ENCODE measurements around the gene ZNF232. TPM values are rescaled to one million over a fixed set of nuclear protein-coding genes. Genes with fewer than 3 reads are reported as not detected.

Gene ZNF232
- total and polyA plus RNA-seq, 2 experiments from 2014 or later: 24.8 to 24.9 TPM

DNA sequence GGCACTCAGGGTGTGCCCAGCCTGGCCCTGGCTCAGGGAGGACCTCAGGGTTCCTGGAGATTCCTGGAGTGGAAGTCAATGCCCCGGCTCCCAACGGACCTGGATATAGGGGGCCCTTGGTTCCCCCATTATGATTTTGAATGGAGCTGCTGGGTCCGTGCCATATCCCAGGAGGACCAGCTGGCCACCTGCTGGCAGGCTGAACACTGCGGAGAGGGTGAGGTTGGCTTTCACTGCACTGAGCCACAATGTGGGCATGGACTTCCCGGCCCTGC, 27.7 kb upstream of the ZNF232 start (continued):
- TF ChIP-seq REST (IDR thresholded peaks at IDR 0.05; ENCODE audit: unreplicated experiment) (no peak), ETS1 (IDR thresholded peaks at IDR 0.05) (no peak), EZH2 (IDR thresholded peaks at IDR 0.05; ENCODE audit: low read depth, unreplicated experiment) (no peak)
- TF ChIP-seq, protein P1, sequence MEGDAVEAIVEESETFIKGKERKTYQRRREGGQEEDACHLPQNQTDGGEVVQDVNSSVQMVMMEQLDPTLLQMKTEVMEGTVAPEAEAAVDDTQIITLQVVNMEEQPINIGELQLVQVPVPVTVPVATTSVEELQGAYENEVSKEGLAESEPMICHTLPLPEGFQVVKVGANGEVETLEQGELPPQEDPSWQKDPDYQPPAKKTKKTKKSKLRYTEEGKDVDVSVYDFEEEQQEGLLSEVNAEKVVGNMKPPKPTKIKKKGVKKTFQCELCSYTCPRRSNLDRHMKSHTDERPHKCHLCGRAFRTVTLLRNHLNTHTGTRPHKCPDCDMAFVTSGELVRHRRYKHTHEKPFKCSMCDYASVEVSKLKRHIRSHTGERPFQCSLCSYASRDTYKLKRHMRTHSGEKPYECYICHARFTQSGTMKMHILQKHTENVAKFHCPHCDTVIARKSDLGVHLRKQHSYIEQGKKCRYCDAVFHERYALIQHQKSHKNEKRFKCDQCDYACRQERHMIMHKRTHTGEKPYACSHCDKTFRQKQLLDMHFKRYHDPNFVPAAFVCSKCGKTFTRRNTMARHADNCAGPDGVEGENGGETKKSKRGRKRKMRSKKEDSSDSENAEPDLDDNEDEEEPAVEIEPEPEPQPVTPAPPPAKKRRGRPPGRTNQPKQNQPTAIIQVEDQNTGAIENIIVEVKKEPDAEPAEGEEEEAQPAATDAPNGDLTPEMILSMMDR (conservative IDR thresholded peaks at IDR 0.05; ENCODE audit: low read depth in 2 of 2): no peak

- no peaks in the 10 kb centered on the region for H3K4me1 ChIP-seq (ENCODE audit: insufficient read depth)
- H3K4me2 ChIP-seq: no peak overlapping the region
- DNase-seq (ENCODE audit: low spot score) (no peak), ATAC-seq (no peak)
- no peaks in the 10 kb centered on the region for H3K79me2 ChIP-seq (replicated peaks; ENCODE audit: insufficient read depth)
- H3K9me2 ChIP-seq (ENCODE audit: insufficient read depth): no peaks in the 10 kb centered on the region
- H3K4me3 Mint-ChIP-seq: no peak overlapping the region
- no peak overlapping the region for H3K4me3 ChIP-seq
- H3K27ac Mint-ChIP-seq: no peak overlapping the region
- H3K36me3 ChIP-seq (ENCODE audit: insufficient read depth): no peaks in the 10 kb centered on the region
- H3K4me1 Mint-ChIP-seq: no peaks in the 10 kb centered on the region
- H4K20me1 ChIP-seq (replicated peaks; ENCODE audit: insufficient read depth): no peaks in the 10 kb centered on the region
- no peaks in the 10 kb centered on the region for H3K36me3 Mint-ChIP-seq (ENCODE audit: low read depth)
- H3K9me3 Mint-ChIP-seq: no peaks in the 10 kb centered on the region
- H3K27me3 Mint-ChIP-seq (ENCODE audit: insufficient read depth, low read depth, poor library complexity): peaks cover 4% of the 10 kb centered on the region
- H3F3A ChIP-seq (replicated peaks; ENCODE audit: low read depth): no peaks in the 10 kb centered on the region
- H3K27me3 ChIP-seq (ENCODE audit: insufficient read depth): no peaks in the 10 kb centered on the region
- no peak overlapping the region for H3K27ac ChIP-seq (ENCODE audit: low read depth)
- H2AFZ ChIP-seq: no peak overlapping the region
- TF ChIP-seq JUNB (IDR thresholded peaks at IDR 0.05; ENCODE audit: unreplicated experiment) (no peak), EZH2 (IDR thresholded peaks at IDR 0.05; ENCODE audit: low read depth, unreplicated experiment) (no peak), REST (IDR thresholded peaks at IDR 0.05; ENCODE audit: unreplicated experiment) (no peak), NANOG (IDR thresholded peaks at IDR 0.05; ENCODE audit: borderline replicate concordance) (no peak), CREB1 (CRISPR knock-in tag; IDR thresholded peaks at IDR 0.05; ENCODE audit: low read depth) (no peak), ETS1 (IDR thresholded peaks at IDR 0.05) (no peak)
Measured at GRCh38 chr17:5138616-5139457, 27.2 kb upstream of the ZNF232 start.

Data from GM23338 (cell line).